ENCODE data around the gene CD83.

DNA sequence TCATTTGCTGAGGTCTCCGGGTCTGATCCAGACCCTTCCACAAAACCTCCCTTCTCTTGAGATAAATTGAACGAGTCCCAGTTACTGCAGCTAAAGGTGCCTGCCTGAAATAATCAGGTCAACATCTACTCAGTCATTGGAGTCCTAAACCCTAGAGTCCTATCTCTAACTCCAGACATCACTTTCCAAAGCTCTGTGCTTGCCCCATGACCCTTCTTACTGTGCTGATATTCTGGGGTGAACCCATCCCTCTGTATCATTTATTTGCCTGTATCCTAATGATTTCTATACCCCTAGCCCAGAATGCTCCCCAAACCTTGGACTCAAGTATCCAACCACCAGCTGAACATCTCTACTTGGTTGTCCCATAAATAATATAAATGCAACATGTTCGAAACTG is 35.7 kb downstream of the CD83 start:
- TF ChIP-seq POLR2A (IDR thresholded peaks at IDR 0.05) = no peak
- TF ChIP-seq, protein P1, sequence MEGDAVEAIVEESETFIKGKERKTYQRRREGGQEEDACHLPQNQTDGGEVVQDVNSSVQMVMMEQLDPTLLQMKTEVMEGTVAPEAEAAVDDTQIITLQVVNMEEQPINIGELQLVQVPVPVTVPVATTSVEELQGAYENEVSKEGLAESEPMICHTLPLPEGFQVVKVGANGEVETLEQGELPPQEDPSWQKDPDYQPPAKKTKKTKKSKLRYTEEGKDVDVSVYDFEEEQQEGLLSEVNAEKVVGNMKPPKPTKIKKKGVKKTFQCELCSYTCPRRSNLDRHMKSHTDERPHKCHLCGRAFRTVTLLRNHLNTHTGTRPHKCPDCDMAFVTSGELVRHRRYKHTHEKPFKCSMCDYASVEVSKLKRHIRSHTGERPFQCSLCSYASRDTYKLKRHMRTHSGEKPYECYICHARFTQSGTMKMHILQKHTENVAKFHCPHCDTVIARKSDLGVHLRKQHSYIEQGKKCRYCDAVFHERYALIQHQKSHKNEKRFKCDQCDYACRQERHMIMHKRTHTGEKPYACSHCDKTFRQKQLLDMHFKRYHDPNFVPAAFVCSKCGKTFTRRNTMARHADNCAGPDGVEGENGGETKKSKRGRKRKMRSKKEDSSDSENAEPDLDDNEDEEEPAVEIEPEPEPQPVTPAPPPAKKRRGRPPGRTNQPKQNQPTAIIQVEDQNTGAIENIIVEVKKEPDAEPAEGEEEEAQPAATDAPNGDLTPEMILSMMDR (IDR thresholded peaks at IDR 0.05) = no peak
